Ovary (tissue), 9 donors: Measurements from ENCODE around the gene RING1. TPM values are rescaled to one million over a fixed set of nuclear protein-coding genes. Genes with fewer than 3 reads are reported as not detected.

Experiments
- DNase-seq, 5 donors: peaks; one replicate each; pipeline ENCODE4 v3.0.0-alpha.2; 2019 to 2020
- H3K27ac ChIP-seq, 2 donors: fragments of 200-600 bp; one replicate each; pipeline versions ENCODE4 v1.5.1 to v1.8.0; 2019 to 2022
- H3K27me3 ChIP-seq: fragments of 200-600 bp; one replicate; pipeline ENCODE4 v1.8.0; 2022
- H3K36me3 ChIP-seq: fragments of 200-600 bp; sonication (generic); one replicate; pipeline ENCODE4 v1.5.1; 2019
- H3K4me1 ChIP-seq: one replicate; pipeline ENCODE4 v1.8.1; 2013; ENCODE audit warnings: mild to moderate bottlenecking, moderate library complexity; ENCODE audit not compliant: insufficient read depth
- H3K4me3 ChIP-seq: fragments of 200-600 bp; sonication (generic); one replicate; pipeline ENCODE4 v1.5.1; 2017
- H3K9me3 ChIP-seq, 2 donors: fragments of 200-600 bp in 1 of 2; sonication (generic) in 1 of 2; one replicate each; pipeline versions ENCODE4 v1.5.1 to v1.8.1; 2013 to 2019; ENCODE audit warnings: mild to moderate bottlenecking in 1 of 2, moderate library complexity in 1 of 2
- CTCF ChIP-seq, 3 donors: fragments of 450-650 bp in 2 of 3; fragments of 200-600 bp in 1 of 3; IDR thresholded peaks; one replicate each; pipeline versions ENCODE4 v1.5.1 to v1.8.0; 2016 to 2022; ENCODE audit warnings: antibody characterized with exemption in 3 of 3, mild to moderate bottlenecking in 1 of 3
- EP300 ChIP-seq: sonication (generic); formaldehyde crosslinking; IDR thresholded peaks from one replicate; pipeline ENCODE4 v1.6.1; 2017; ENCODE audit warnings: antibody characterized with exemption
- POLR2A ChIP-seq: fragments of 450-650 bp; IDR thresholded peaks from one replicate; pipeline ENCODE4 v1.6.1; 2017; ENCODE audit warnings: antibody characterized with exemption, mild to moderate bottlenecking, moderate library complexity
- WGBS, 3 donors: extraction: QIAGEN DNeasy Blood & Tissue Kit in 1 of 3; methylation state at CpG; one replicate each; pipeline versions ENCODE4 v1.1.5 to v1.1.7; 2013 to 2017; 5-methylcytosine and 5-hydroxymethylcytosine counted together
- intact Hi-C, 4 donors: fragments of 100-400 bp; cut with DNase I; formaldehyde crosslinking; loops; one replicate each; pipeline versions ENCODE4 v1.11.0 to v1.15.1; 2022 to 2023
- polyA plus RNA-seq, 2 donors: library from polyadenylated mRNA; stranded (reverse); fragments of 200-250 nt in 1 of 2; fragments of 350-450 nt in 1 of 2; fragmentation: Illumina TruSeq in 1 of 2; extraction: RNeasy Lipid Tissue Mini Kit (QIAGEN cat#74804) in 1 of 2; gene quantifications; one replicate each; pipeline ENCODE4 v1.2.3, GENCODE V29; 2013 to 2014
- total RNA-seq, 7 donors: library from RNA; depleted of rRNA in 2 of 7; stranded (reverse); fragments of >200 nt in 2 of 7; fragmentation: NEBNext Ultra II Directional in 3 of 7; extraction: Animal tissue kit (Norgen Biotek cat#: 25700) in 3 of 7; gene quantifications; one replicate each; pipeline versions ENCODE4 v1.1.0 to v1.2.4, GENCODE V29; 2016 to 2023
- donor health status: DM: no; HTN: no; CAD: no; lungs with moderate emphysema.
- donor health status: DM: no; HTN: no; CAD: no.
- donor health status: Bipolar disorder and iron deficiency.
- donor health status: DM: yes; HTN: yes; CAD: no.
- donor health status: DM: no; HTN: no; CAD: no.
- donor health status: DM: yes; HTN: yes; CAD: no.

The RING1 gene
- total and polyA plus RNA-seq, 9 donors, result 20.7 to 70.6 (median 51.7) TPM

- Histone ChIP-seq H3K4me1 (peaks cover 27% of the 10 kb centered on the region), H3K27ac (peak within 1 kb of the TSS; percentile 76 to 90), H3K4me3 (peak within 1 kb of the TSS; percentile 81), H3K36me3 (no peaks in the 10 kb centered on the region), H3K27me3 (no peaks in the 10 kb centered on the region), H3K9me3 (no peaks in the 10 kb centered on the region)
- intact Hi-C loops, result no loop called here
- peak; percentile 99 to 100 (median 99) for DNase-seq
- peak; percentile 58 for TF ChIP-seq POLR2A
- TF ChIP-seq CTCF (IDR thresholded peaks at IDR 0.05), result no peak
- WGBS, 3 donors, result 0 to 1% (median 0%) methylated on average over 60 to 68 of the region's 68 CpGs
Observed at GRCh38 chr6:33200219-33201146, 7.8 kb upstream of the RING1 start, which contains the start of the genes RXRB and SLC39A7. TSS of gene RXRB (minus strand) at chr6:33200665. CDS start at chr6:33200476, 189 bp downstream. TSS of gene SLC39A7 (plus strand) at chr6:33200867. CDS start at chr6:33201246, 379 bp downstream.

- intact Hi-C loops, result no loop called here
- H3K27me3 ChIP-seq, result no peaks in the 10 kb centered on the region
Observed at GRCh38 chr6:33201147-33201545, 7.2 kb upstream of the RING1 start.

GRCh38 chr6:33201935-33202334 lies 6.4 kb upstream of the RING1 start:
- 59 to 66% (median 62%) methylated on average over 6 of the region's 6 CpGs for WGBS, 3 donors
- H3K27ac ChIP-seq, result no peak overlapping the region
- H3K4me1 ChIP-seq, result peaks cover 27% of the 10 kb centered on the region
- no peaks in the 10 kb centered on the region for H3K9me3 ChIP-seq
- H3K27me3 ChIP-seq, result no peaks in the 10 kb centered on the region
- H3K36me3 ChIP-seq, result no peaks in the 10 kb centered on the region
- DNase-seq, result no peak
- no peak for TF ChIP-seq POLR2A
- no peak for TF ChIP-seq CTCF (IDR thresholded peaks at IDR 0.05)
- no peak for TF ChIP-seq EP300
- intact Hi-C loops, result no loop called here
- H3K4me3 ChIP-seq, result peak overlapping the region; percentile 81

More at GRCh38 chr6:33201147-33201545, 7.2 kb upstream of the RING1 start:
- Histone ChIP-seq H3K4me3 (peak overlapping the region; percentile 81), H3K27ac (peak overlapping the region; percentile 58 to 90), H3K9me3 (no peaks in the 10 kb centered on the region), H3K4me1 (peaks cover 27% of the 10 kb centered on the region), H3K36me3 (no peaks in the 10 kb centered on the region)
- DNase-seq, result peak in 3 of 5 donors; percentile 51 to 64 (median 58)
- WGBS, 3 donors, result 0 to 2% (median 2%) methylated on average over 14 of the region's 14 CpGs
- TF ChIP-seq EP300 (no peak), CTCF (IDR thresholded peaks at IDR 0.05) (peak in 1 of 3 donors; percentile 16)

- TF ChIP-seq EP300 (no peak), POLR2A (no peak), CTCF (IDR thresholded peaks at IDR 0.05) (no peak)
- Histone ChIP-seq H3K9me3 (no peaks in the 10 kb centered on the region), H3K27ac (no peak overlapping the region), H3K27me3 (no peaks in the 10 kb centered on the region), H3K36me3 (no peaks in the 10 kb centered on the region), H3K4me1 (peaks cover 31% of the 10 kb centered on the region), H3K4me3 (no peak overlapping the region)
- peak in 1 of 5 donors; percentile 34 for DNase-seq
- 69 to 81% (median 78%) methylated on average over 6 of the region's 6 CpGs for WGBS, 3 donors
- intact Hi-C loops, result no loop called here
Observed at GRCh38 chr6:33202799-33203198, 5.5 kb upstream of the RING1 start.
